22Rv1 (cell line): ENCODE results near the gene C6orf132.

Experiments used
- ZFX ChIP-seq: fragments of 450-650 bp; IDR thresholded peaks from 2 replicates; pipeline ENCODE4 v1.6.1; 2017; ENCODE audit warnings: antibody characterized with exemption, borderline replicate concordance
- TF ChIP-seq, protein P1 (sequence below): fragments of 450-650 bp; IDR thresholded peaks from 2 replicates; pipeline ENCODE4 v1.5.1; 2017; ENCODE audit warnings: mild to moderate bottlenecking

- TF ChIP-seq, protein P1, sequence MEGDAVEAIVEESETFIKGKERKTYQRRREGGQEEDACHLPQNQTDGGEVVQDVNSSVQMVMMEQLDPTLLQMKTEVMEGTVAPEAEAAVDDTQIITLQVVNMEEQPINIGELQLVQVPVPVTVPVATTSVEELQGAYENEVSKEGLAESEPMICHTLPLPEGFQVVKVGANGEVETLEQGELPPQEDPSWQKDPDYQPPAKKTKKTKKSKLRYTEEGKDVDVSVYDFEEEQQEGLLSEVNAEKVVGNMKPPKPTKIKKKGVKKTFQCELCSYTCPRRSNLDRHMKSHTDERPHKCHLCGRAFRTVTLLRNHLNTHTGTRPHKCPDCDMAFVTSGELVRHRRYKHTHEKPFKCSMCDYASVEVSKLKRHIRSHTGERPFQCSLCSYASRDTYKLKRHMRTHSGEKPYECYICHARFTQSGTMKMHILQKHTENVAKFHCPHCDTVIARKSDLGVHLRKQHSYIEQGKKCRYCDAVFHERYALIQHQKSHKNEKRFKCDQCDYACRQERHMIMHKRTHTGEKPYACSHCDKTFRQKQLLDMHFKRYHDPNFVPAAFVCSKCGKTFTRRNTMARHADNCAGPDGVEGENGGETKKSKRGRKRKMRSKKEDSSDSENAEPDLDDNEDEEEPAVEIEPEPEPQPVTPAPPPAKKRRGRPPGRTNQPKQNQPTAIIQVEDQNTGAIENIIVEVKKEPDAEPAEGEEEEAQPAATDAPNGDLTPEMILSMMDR: no peak
- no peak for TF ChIP-seq ZFX
Observed at GRCh38 chr6:42140756-42141602, 1.4 kb downstream of the C6orf132 start.
